Stimulated activated CD8-positive, alpha-beta memory T cell treated with anti-CD3 and anti-CD28 coated beads, Interleukin-15, amount 100 ng/mL, for 4 hours (primary cell): ENCODE results near the gene NELFE.

Source experiments
- DNase-seq, 2 donors: peaks; one replicate each; pipeline ENCODE4 v3.0.0-alpha.2; 2020; ENCODE audit warnings: low read depth in 2 of 2

NELFE gene

DNA sequence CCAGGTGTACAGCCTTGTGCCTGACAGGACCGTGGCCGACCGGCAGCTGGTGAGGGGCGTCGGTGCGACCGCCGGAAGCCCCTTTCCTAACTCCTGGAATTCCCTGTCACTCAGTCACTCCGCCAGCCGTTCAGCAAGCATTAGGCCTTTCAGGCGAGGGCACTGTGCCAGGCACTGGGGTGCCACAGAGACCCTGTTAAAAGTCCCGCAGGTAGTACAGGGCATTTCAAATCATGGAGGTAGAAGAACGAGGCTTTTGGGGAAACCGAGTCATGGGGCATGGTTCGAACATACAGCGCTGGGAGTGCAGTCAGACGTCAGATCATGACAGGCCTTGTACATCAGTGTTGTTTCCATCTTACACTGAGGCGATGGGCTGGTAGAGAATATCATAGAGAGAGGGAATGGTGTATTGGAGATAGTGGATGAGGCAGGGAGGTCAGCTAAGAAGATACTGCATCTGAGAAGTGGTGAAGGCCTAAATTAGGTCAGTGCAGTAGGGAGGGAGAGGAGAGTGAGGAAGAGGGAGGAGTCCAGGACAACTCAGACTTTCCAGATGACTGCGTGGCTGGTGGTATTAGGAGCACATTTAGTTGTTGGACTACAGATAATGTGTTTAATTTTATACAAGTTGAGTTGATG, 14.1 kb upstream of the NELFE start:
- DNase-seq = no peak

GRCh38 chr6:31971993-31972708, 13.4 kb upstream of the NELFE start, which contains the start of gene DXO:
TSS of gene DXO (minus strand) at chr6:31972138. CDS start at chr6:31971675, 463 bp downstream.
- peak; percentile 96 to 98 for DNase-seq

- DNase-seq = no peak
Measured at GRCh38 chr6:31971279-31971992, 12.7 kb upstream of the NELFE start.

GRCh38 chr6:31970604-31971271, 12.0 kb upstream of the NELFE start:
- no peak for DNase-seq

DNA sequence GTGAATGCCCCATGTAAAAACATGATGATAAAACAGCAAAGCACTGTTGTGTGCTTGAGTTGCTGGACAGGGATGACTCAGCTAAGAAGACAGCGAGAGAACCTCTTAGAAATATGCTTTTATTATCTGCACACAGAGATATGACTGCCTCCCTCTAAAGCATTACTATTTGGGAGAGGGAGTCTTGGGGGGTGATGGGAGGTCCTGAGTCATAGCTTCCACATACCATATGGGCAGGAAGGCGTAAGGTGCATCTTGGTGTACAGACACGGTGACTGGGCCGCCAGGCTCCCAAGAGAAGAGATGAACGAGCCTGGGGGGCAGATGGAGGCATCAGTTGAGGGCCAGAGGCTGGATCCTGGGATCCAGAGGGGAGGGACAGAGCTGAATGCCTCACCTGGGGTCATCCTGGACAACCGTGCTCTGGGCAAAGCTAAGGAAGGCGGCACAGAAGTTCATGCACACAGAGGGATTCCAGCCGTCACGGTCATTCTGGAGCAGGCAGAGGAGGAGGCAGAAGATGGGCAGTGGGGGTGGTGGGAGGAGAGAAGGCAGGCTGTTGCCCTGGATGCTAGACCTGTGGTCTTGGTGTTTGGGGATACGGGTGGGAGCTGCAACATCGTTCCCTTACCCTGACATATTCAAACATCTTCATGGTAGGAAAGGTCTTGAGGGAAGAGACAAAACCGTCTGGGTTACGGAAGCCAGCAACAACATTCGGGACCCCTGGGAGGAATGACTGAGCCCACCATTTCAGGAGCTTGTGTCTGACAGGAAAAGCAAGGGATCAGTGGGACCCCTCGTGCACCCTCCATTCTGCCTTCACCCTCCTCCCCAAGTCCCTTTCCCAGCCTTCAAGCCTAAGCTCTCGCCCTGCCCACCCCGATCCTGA, 11.2 kb upstream of the NELFE start:
- DNase-seq = no peak

DNA sequence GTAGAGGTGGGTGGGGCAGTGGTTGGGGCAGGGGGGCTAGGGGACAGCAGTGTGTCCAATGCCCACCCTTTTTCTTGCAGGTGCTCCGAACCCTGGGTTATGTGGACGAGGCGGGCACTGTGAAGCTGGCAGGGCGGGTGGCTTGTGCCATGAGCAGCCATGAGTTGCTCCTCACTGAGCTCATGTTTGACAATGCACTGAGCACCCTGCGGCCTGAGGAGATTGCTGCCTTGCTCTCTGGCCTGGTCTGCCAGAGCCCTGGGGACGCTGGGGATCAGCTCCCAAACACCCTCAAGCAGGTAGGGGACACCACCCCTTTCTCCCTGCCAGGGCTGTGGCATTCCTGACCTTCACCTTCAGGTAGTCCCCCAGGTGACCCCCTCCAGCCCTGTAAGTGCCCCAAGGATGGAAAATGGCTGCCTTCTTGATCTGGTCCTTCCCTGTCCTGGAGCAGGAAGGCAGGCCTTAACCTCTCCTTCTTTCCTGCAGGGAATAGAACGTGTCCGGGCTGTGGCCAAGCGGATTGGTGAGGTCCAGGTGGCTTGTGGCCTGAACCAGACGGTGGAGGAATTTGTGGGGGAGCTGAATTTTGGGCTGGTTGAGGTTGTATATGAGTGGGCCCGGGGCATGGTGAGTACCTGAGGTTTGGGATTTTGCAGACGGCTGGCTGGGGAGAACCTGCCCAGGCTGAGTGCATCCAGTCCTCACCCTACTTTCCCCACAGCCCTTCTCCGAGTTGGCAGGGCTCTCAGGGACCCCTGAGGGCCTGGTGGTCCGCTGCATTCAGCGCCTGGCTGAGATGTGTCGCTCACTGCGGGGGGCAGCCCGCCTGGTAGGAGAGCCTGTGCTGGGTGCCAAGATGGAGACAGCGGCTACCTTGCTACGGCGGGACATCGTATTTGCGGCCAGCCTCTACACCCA, 10.3 kb upstream of the NELFE start:
- DNase-seq = no peak

DNA sequence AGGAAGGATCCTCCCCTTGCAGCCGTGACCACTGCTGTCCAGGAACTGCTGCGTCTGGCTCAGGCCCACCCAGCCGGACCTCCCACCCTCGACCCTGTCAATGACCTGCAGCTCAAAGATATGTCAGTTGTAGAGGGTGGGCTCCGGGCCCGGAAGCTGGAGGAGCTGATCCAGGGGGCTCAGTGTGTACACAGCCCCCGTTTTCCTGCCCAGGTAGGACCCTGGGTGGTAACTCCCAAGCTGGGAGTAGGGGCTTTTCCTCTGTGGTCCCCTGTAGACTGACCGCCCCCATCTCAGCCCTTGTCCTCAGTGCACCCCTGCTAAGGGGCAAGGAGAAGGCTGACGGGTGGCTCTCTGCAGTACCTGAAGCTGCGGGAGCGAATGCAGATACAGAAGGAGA, 9.6 kb upstream of the NELFE start:
- DNase-seq = no peak

DNA sequence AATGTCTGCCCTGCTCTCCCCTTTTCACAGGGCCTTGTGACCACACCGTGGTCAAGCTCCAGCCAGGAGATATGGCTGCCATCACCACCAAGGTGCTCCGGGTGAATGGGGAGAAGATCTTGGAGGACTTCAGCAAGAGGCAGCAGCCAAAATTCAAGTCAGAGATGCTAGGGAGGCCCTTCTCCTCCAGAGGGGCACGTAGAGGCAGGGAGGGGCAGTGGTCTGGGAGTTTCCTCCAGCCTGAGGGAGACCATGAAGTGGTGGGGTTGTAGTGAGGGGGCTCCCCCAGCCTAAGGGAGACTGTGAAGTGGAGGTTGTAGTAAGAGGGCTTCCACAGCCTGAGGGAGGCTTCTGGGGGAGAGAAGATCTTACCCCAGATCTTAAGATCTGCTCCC, 9.2 kb upstream of the NELFE start:
- DNase-seq = no peak

DNA sequence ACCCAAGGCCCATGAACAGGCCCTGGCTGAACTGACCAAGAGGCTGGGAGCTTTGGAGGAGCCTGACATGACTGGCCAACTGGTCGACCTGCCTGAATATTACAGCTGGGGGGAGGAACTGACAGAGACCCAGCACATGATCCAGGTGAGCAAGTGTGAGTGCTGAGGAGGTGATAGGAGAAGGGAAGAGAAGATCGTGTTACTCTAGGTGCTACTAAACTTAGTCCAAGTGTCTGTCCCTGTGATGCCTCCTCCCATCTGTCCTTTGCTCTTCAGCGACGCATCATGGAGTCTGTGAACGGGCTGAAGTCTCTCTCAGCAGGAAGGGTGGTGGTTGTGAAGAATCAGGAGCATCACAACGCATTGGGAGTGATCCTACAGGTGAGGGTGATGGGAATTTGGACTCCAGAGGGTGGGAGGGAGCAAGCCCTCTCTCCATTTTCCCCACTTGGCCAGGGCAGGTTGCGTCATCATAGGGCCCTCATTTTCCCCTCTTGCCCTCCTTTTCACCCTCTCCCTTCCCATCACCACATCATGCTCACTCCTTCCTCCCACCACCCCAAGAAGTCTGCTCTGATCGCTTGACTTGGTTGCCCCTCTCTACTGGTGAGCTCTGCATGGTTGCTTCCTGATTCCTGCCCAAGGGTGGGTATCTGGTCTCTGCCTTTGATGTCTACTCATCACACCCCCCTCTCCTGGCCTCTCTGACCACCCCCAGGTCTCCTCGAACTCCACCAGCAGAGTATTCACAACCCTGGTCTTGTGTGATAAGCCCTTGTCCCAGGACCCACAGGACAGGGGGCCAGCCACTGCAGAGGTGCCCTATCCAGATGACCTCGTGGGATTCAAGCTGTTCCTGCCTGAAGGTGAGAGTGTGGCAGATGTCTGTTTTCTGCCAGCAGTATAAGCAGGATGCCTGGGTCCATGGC, 8.5 kb upstream of the NELFE start:
- no peak for DNase-seq

DNA sequence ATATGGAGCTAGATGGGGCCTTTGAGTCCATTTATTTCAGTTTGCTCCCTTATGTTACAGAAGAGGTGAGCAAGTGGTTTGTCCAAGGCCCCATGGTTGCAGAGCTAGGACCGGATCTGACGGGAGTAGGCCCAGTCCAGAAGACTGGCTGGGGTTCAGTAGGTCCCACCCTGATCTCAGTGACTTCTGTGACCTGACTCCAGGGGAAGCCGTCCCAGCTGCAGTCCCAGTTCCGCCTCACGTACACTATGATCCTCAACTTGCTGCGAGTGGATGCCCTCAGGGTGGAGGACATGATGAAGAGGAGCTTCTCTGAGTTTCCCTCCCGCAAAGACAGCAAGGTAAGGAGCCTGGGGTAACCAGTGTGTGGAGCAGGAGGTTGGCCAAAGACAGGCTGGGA, 7.7 kb upstream of the NELFE start:
- no peak for DNase-seq

- no peak for DNase-seq
Measured at GRCh38 chr6:31965700-31966099, 6.9 kb upstream of the NELFE start.

GRCh38 chr6:31963921-31964320, 5.2 kb upstream of the NELFE start:
- DNase-seq = no peak

DNA sequence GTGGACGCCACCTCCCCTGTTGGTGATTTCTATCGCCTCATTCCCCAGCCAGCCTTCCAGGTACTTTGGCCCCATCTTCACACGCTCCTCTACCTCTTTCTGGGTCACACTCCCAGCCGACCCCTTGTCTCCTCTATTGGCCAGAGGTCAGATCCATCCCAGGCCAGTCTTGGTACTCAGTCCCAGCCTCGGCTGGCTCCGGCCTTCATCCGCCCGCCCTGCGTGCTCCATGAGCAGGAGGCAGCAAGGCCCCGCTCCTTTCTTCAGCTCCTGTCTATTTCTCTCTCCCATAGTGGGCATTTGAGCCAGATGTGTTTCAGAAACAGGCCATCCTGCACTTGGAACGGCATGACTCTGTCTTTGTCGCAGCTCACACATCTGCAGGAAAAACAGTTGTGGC, 2.8 kb upstream of the NELFE start:
- no peak for DNase-seq

DNA sequence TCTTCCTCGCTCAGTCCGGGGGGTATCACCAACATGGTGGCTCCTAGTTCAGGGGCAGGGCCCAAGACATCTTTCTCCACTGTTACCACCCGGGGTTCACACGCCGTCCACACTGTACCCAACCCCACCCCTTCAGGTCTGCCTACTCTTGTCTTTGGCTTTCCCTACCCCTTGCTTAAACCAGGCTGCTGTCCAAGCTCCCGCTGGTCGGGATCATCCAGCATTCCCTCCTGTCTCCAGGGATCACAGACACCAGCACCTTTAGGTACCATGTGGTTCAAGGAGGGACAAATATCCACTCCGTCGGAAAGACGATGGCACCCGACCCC, 395 bp downstream of the NELFE start:
- DNase-seq = no peak

DNA sequence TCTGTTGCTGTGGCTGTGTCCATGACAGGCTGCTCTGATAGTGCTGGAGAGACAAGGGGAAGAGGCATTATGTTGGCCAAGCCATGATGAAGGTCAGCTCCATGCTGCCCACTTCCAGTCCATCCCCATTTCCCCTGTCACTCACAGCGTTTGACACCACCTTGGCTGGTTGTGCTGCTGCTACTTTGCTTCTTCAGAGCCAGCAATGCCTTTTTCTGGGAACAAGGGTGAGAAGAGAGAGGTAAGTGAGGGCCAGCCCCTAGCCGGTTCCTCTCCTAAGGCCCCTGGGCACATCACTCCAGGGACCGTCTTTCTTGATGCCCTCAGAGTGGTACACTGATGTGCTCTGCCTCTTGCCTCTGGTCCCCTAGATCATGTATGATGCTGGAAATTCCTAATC, 2.0 kb downstream of the NELFE start:
- no peak for DNase-seq

DNA sequence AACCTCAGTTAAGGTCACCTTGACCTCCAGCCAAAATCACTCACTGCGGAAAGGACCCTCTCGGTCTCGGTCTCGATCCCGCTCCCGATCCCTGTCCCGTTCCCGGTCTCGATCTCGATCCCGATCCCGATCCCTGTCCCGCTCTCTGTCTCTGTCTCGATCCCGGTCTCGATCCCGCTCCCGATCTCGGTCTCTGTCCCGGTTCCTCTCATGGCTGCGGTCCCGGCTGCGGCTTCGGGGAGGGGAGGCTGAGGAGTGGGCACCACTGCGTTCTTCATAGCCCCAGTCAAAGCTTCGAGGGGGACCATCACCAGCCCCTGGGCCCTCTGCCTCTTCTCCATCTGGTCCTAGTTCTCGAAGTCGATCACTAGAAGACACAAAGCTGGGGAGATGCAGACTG, 4.3 kb downstream of the NELFE start:
- DNase-seq = no peak

DNA sequence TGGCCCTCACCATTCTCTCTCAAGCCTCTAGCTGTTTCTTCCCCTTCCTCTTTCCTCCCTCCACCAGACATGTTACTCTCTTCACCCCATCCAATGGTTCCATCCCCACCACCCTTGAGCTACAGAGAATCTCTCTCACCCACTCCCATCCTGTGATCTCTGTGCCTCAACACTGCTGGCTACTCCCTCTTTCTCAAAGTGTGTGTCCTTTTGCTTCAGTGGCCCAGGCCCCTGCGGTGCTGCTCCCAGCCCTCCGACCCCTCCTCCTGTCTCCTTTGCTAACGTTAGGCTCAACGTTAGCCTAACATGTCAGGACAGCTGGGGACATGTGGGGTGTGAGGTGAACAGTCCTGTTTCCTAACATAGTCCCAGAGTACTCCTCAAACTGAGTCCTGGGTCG, 5.9 kb downstream of the NELFE start:
- no peak for DNase-seq

DNA sequence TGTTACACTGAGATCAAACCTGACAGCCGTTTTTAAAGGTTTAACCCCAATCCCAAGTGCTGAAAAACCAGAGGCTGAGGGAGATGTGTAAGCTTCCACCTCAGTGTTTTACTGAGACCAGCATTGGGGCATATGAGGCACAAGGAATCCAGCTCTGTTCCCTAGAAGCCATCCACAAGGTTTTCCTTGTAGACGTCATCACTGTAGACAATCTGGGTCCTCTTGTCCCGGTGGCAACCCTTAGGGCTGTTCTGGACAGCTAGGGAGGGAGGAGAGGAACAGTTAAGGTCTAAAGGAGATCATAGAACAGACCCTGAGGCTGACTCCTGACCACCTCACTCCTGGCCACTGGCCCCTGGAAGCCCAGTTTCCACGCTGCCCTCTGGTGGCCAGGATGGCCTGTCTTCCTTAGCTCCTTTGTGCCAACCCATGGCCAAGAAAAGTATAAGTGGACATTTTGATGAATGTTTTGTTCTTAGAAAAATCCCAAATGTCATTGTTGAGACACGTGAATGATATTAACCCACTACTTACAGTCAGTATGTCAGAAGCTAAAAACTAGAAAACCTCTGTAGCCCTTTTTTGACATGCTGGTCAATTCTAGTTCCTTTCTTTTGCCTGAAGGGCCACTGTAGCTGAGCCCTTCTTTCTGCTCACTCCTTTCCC, 6.5 kb downstream of the NELFE start:
- DNase-seq = no peak
